GOT3 (cell line): ENCODE data around the gene ATP9B.

ENCODE experiments used
- DNase-seq: peaks from one replicate; lab custom pipeline; 2025; ENCODE audit warnings: mixed read lengths; lab: John Stamatoyannopoulos, UW

The ATP9B gene

DNA sequence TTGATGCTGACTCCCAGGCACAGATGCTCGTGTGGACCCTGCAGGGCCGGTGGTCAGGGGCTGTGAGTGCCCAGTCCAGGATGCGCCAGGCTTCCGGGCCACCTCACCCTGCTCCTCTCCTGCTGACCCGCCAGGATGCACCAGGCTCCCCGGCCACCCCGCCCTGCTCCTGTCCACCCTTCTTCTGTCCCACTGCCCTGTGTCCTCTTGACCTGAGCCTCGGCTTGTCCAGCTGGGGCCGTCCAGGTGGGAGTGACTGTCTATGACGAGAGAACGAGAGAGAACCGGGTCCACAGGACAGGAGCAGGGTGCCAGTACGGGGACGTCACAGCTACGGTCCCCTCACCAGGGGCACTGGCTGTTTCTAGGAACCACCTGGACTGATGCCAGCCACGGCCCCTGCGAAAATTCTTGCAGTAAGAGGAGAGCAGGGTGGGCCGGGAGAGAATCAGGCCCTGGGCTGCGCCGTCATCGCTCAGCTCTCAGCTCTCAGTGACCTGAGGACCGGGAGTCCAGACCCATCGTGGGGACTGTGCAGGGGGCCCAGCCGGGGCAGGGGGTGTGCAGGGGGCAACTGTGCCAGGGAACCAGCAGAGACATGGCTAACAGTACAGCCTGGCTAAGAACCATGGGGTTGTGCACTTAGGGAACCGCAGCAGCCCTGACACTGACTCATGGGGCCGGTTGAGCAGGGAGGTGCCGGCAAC, 313.6 kb downstream of the ATP9B start:
- DNase-seq, result no peak

GRCh38 chr18:79383388-79384056, 314.3 kb downstream of the ATP9B start:
- no peak for DNase-seq

GRCh38 chr18:79384151-79384807, 315.1 kb downstream of the ATP9B start:
- no peak for DNase-seq

- DNase-seq, result no peak
Measured at GRCh38 chr18:79384834-79385233, 315.6 kb downstream of the ATP9B start.

DNA sequence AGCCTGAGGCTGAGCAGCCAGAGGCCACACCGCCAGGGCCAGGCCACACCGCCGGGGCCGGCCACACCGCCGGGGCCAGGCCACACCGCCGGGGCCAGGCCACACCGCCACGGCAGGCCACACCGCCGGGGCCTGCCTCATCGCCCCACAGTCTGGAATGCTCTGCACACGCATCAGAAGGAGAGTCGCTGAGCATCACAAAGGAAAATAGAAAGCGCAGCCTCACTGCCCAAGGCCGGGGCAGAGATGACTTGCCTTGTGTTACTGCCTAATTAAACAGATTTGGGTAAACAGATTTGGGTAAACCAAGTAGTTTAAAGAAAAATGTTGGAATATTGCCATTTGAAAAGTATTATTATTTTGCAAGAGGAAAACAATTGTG, 316.1 kb downstream of the ATP9B start:
- DNase-seq, result no peak

DNA sequence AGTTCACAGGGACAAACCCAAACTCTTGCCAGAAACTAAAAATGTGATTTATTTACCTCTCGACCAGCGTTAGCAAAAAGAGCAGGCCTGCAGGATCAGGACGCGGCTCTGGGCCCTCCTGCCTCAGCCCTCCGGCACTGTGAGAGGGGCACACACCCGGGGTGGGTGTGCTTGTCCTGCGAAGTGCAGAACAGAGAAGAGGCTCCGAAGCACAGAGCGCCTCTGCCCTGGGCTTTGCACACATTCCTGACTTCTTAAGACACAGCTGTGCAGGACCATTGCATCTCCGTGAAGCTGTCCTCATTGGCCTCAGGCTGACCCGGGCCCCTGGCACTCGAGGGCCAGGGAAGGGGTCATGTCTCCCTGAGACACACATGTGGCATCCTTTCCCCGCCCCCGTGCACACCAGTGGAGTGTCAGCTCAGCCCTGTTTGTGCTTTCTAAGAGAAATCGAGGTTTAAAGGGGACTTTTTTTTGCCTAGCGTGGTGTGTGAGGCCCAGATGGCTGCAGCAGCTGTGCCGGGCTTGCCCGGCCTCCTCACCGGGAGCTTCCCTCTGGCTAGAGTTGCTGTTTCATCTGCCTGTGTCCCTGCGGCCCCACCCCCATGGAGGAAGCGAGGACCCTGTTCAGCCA, 316.6 kb downstream of the ATP9B start:
- DNase-seq, result no peak

- no peak for DNase-seq
Measured at GRCh38 chr18:79386547-79386946, 317.4 kb downstream of the ATP9B start.

DNA sequence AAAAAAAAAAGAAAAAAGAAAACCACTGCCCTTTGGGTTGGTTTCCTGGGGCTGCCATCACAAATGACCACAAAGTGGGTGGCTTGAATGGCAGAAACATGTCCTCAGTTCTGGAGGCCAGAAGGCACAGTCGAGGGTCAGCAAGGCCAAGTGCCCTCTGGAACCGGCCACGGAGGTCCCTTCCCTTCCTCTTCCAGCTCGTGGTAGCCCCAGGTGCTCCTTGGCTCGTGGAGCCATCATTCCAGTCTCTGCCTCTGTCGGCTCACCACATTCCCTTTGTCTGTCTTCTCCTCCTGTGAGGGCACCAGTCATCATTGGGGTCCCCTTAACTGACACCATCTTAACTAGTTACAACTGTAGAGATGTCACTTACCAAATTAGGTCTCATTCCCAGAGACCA, 318.0 kb downstream of the ATP9B start:
- no peak for DNase-seq

GRCh38 chr18:79387615-79388014, 318.4 kb downstream of the ATP9B start:
- DNase-seq, result no peak

GRCh38 chr18:79388043-79388442, 318.8 kb downstream of the ATP9B start:
- no peak for DNase-seq

DNA sequence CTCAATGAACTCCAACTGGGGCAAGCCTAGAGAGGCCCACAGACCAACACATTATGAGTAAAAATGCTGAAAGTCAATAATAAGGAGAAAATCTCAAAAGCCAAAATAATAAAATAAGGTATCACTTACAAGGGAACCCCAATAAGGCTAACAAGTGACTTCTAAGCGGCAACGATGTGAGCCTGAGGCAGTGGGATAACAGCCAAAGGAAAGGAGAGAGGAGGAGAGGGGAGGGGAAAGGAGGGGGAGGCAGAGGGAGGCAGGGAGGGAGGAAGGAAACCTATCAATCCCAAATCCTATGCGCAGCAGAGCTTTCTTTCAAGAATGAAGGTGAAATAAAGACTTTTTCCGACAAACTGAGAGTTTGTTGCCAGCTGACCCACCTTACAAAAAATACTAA, 320.5 kb downstream of the ATP9B start:
- no peak for DNase-seq

DNA sequence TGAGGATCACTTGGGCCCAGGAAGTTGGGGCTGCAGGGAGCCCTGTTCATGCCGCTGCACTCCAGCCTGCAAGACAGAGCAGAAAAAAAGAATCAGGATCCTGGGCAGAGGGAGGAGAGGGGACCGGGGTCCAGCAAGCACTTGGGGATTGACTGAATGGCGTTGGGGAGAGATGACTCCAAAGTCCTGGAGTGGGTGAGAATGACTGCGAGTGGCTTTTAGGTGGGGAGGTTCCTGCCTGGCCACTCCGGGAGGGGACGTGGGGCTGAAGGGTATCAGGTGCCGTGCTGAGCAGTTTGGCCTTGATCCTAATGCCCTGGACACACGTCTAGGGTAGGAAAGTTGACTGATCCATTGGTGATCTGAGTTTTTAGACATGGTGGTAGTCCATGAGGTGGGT, 323.0 kb downstream of the ATP9B start:
- DNase-seq, result no peak

DNA sequence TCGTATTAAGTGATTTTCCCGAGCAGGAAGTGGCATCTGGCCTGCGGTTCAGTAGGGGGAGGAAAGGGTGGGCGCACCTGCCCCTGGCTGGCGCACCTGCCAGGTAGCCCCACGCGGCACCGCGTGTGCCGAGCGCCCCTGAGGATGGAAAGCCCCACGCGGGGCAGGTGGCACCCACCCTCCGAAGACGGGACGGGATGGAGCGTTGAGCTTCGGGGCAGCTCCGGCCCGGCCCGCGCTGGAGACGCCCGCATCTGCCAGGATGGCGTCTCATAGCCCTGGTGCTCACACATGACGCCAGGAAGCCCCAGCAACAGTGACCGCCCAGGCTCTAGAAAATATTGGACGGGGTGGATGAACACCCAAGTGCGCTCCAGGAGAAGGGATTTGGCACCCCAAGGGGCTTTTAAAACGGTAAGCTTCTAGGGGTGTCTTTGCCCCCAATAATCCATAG, 324.0 kb downstream of the ATP9B start:
- DNase-seq, result no peak

DNA sequence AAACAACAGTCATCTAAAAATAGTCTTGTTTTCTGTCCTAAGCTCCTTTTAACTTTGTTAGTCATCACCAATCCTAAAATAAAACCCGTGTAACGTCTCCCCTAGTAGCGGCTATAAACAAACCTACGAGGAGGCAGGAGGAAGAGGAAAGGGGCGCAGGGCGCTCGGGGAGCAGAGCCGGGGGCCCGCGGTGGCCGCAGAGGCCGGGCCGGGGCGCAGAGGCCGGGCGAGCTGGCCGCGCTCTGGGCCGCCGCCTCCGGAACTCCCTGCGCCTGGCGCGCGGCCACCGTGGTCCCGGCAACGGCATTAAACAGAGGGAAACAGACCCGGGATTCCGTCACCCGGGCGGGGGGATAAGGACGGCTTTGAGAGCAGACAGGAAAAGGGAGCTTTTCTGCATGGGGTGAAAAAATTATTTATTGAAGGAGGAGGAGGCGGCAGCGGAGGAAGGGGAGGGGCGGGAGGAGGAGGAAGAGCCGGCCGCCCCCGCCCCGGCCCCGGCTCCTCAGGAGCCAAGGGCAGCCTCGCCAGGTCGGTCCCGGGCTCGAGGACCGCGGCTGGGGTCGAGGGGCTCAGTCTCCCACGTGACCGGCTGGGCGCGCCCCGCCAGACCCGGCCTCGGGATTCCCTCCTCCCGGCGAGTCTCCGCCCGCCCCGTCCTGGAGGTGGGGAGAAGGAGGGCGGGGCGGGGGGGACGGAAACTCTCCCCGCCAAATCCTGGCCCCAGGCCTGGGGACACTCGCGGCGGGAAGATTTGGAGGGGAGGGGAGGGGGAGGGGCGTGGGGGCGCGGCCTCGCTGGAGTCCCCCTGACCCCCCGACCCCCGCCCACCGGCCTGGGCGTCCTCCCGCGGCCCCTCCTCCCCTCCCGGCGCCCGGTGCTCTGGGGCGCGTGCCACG, 324.7 kb downstream of the ATP9B start:
- peak; percentile 29 for DNase-seq

- no peak for DNase-seq
Measured at GRCh38 chr18:79394534-79395307, 325.5 kb downstream of the ATP9B start.

DNA sequence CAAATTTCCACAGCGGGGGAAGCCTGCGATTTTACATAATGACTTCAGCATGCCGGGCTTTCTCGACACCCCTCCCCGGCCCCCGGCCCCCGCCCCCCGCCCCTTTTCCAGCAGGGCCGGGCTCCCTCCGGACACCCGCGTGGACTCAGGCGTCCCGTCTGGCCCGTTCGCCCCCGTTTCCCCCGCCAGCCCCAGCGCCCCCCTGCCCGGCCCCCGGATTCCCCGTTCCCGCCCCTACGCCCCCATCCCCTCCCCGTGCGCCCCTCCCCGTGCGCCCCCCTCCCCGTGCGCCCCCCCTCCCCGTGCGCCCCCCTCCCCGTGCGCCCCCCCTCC, 326.1 kb downstream of the ATP9B start:
- no peak for DNase-seq

GRCh38 chr18:79395761-79396404, 326.7 kb downstream of the ATP9B start, which contains the start of gene NFATC1:
Gene NFATC1, plus strand, starts transcription at chr18:79395930. Its CDS starts 295 bp downstream, at chr18:79396225.
- no peak for DNase-seq

DNA sequence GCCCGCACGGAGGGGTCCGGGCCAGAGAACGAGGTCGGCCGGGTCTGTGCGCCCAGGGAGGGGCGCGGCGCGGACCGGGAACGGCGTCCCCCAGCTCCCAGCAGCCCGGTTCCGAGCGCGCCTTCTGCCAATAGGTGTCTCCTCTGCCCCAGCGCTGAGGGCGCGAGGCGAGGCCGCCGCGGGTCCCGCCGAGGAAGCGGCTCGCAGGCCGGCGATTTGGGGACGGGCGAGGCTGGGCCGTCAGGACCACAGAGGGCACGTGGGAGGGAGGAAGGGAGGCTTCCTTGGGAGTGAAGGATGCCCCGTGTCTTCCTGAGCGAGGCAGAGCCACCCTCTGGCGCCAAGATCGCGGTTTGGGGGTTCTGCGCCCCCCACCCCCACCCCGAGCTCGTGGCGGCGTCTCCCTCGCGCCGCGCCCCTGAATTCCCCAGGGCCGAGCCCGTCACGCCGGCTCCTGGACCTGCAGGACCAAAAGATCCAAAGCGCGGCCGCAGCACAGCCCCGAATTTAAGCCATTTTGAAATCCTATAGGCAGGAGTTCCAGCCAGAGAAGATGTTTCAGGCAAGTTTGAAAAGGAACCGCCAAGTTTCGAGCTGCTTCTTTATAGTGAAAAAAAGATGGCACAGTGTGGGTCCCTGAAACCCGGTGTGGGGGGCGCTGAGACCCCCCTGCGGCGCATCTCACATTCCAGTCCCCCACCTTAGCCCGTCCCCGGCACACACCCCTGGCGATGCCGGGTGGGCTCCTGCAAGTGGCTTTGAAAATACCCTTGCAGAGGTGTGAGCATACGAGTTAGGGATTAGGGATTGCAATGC, 327.4 kb downstream of the ATP9B start:
- DNase-seq, result no peak

DNA sequence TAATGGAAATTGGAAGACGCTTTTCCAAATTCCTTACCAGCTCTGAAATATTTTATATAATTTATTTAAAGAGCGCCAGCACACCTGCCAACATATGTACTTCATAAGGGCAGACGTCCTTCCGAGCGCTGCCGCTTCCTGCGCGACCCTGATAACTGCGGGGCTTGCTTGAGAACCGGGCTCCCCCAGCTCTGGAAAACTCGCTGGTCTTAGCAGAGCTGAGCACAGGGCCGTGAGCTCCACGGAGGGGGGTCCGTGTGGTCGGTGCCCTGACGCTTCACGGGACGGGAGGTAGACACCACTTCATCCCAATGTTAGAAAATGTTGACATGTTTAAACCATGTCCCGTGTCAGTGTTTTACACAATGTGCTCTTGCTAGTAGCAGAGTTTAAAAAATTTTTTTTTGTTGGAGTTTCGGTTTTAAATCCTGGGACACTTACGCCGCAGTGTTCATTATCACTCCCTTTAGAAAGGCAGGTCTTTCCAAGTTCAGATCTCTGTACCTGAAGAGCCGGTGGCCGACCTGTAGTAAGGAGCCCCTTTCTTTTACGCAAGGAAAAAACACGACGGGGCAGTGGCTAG, 328.1 kb downstream of the ATP9B start:
- no peak for DNase-seq
